Mammary epithelial cell (primary cell): ENCODE measurements around the gene ROCK2.

Experiments
- CTCF ChIP-seq, 2 donors: IDR thresholded peaks in 1 of 2; conservative IDR thresholded peaks in 1 of 2; 2 replicates each; pipeline ENCODE4 v1.5.1; 2011 to 2012; ENCODE audit warnings: inconsistent platforms in 2 of 2, low read length in 2 of 2, mild to moderate bottlenecking in 2 of 2, control low read depth in 1 of 2, low read depth in 1 of 2; ENCODE audit not compliant: insufficient read depth in 1 of 2; ENCODE audit errors: extremely low read depth in 1 of 2
- EZH2 ChIP-seq: IDR thresholded peaks from 2 replicates; pipeline ENCODE4 v1.6.1; 2012; ENCODE audit warnings: low read length, inconsistent platforms, borderline replicate concordance

- TF ChIP-seq CTCF (conservative IDR thresholded peaks at IDR 0.05 in 1 of 2, IDR thresholded peaks at IDR 0.05 in 1 of 2; ENCODE audit: extremely low read depth in 1 of 2, insufficient read depth in 1 of 2, low read depth in 1 of 2, low read length in 2 of 2) = no peak
- no peak for TF ChIP-seq EZH2
Observed at GRCh38 chr2:11245322-11245721, 99.1 kb downstream of the ROCK2 start.
